Activated T-helper 1 cell treated with Interleukin-2 at 50 U/mL for 16 hours (primary cell): ENCODE results near the gene AMPD3.

Experiments used
- DNase-seq: peaks from one replicate; pipeline ENCODE4 v3.0.0-alpha.2; 2020; ENCODE audit warnings: low read depth

Gene AMPD3

DNA sequence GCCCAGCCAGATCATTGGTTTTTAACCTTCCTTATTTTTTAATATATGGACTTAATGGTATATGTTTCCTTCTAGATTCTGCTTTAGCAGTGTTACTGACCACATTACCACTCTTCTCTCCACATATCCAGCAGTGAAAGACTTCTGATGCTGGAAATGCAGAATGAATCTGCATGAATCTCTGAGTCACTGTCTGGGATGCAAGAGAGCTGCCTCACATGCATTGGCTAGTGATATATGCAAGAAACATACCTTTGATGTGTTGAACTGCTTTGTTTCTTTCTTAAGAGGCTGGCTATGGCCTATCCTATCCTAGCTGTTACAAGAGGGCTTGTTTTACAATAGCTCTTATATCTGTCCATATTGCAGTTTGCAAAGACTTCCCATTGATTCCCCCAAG, 16.6 kb upstream of the AMPD3 start:
- no peak for DNase-seq

DNA sequence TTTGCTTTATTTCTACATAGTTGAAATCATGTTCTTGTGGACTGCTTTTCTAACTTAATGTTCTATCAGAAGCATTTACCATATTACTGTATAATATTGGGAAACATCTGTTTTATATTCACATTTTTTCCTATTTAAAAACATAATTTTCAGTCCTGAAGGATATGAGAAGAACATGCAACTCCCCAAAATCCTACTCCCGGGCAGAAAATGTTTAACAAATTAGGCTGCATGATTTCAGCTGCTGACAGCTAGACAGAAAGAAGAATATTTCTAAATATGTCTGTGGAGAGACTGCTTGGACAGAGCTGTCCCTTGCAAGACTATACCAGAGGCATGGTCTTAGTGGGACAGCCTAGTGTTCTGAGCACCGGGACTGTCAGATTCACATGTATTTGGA, 15.7 kb upstream of the AMPD3 start:
- DNase-seq, result no peak

DNA sequence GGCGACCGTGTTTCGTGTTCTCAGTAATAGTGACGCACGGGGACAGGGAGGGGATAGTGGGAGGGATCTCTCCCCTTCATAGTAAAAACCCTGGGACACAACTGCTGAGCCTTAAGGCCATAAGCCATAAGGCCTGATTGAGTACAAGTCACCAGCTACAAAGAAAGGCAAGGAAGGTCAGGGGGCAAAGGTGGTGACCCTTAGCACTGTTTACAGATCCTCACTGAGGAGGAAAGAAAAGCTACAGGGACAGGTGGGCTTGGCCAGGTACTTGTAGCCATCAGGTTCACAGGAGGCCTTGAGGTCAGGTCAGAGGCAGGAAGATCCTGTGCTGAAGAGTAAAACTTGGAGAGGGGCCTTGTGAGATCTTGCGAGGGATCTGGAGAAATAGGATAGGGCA, 15.1 kb upstream of the AMPD3 start:
- no peak for DNase-seq

DNA sequence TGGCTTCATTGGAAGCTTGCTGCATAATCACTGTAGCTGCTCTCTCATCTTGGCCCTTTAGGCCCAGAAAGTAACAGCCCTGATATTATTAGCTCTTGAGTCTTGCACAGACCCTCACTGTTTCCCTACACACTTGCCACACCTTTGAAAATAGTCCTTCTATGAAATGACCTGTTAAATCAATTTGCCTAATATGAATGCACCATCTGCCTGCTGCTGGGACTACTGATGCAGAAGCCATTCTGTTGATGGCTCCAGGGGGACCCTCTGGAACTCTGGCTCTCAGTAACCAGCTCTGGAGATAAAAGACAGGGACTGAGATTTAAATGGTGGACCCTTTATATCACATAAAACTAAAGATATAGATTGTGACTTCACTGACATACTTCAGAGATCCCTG, 14.7 kb upstream of the AMPD3 start:
- no peak for DNase-seq

DNA sequence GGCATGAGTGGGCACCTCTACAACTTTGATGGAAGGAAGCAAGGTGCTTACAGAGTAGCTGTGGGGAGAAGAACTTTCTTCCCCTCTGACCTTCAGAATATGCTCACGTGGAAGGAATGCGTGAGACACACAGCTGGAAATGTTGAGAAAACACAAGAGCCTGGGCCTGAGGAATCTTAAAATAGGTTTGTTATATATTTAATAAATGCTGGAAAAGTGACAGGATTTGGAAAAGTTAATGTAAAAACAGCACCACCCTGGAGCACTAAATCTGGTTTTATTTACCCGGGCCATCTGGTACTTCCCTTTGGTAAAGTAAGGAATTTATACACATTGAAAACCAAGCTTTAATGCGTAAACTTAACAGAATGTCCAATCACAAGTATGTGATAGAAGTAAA, 14.0 kb upstream of the AMPD3 start:
- no peak for DNase-seq

DNA sequence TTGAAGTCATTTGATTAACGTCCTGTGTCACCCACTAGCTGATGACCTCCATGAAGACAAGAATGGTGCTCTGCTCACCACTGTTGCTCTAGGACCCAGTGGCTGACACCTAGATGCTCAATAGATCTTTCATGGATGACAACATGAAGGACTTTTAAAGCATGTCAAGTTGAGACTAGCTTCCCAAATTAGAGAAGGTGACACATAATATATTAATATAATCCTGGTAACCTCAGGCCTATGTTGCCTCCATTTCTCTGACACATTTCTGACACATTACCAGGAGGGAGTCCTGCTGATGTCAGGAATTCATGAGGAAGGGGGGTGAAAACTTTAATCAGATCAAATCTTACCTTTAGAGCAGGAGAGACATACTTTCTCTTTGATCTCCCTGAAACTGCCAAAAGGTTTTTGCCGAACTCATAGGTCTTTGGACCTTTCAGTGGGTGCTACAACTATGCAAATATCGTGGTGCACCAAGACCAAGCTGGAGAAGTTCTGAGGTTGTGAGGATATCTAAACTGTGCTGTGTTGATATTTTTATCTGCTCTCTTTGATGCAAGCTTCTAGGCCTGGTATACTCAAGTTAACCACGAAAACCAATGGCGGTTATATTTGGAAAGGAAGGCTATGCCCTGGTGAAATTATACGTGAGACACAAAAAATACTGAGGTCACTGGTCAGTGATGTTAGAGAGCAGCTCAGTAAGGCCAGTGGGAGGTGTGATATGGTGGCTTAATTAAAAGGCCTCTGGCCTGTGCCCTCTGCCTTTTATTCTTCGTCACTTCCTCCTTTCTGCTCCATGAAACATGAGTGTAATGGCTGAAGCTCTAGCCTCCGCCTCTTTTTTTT, 13.2 kb upstream of the AMPD3 start:
- no peak for DNase-seq

DNA sequence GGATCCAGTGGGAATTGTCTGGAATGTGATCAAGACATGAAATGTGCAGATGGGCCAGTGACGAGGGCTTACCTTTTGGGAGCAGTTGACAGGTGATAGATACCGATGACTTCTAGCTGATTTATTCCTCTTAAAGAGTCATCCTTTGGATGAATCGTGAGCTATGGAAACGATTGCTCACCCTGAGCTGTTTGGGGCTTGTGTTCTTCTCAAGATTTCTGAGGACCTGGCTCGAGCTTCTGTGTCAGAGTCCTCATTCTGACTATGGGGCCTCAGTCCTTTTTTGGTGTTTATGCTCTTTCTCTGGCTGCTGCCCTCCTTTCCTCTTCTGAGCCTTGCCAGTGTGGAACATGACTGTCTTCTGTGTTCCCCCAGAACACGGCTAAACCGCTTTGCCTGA, 11.9 kb upstream of the AMPD3 start:
- DNase-seq, result no peak

DNA sequence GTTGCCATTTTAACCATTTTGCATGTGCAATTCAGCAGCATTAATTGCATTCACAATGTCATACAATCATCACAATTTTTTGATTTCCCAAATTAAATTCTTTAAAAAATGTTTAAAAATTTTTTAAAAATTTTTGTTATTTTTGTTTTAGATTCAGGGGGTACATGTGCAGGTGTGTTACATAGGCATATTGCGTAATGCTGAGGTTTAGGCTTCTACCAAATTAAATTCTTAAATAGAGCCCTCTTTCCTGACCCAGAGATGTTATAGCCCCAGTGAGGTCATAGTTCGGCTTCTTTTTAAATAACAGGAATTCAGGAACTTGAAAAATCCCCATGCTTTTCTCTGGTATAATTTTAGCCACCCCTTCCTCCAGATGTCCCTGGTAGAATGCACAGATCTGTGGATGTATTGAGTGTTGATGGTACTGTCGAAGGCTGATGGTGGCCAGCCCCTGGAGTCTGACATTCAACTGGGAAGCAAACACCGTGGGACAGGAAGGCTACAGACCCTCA, 11.3 kb upstream of the AMPD3 start:
- DNase-seq, result no peak

DNA sequence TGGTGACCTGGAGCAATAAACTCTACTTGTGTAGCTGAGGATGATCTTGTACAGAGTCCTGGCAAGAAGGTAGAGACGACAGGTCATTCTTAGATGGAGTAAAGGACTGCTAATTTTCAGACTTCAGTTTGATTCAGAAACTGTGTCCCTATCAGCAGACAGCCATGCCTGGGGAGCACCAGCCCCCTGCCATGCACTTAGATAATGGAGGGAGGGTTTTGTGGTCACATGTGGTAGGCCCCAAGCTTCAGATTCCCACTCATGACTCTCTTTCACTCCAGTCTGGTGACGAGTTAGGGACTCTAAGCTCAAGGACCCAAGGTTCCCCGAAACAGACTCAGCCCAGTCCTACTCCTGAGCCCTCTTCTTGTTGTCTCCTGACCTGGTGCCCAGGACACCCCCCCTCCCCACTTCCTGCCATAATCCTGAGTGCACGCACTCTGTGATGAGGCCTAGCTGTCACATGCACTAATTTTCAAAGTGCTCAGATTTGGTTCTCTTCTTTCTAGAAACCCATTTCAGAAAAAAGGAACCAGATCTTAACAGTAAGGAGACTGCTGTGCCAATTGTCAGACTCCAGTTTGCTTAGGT, 10.2 kb upstream of the AMPD3 start:
- DNase-seq, result no peak

DNA sequence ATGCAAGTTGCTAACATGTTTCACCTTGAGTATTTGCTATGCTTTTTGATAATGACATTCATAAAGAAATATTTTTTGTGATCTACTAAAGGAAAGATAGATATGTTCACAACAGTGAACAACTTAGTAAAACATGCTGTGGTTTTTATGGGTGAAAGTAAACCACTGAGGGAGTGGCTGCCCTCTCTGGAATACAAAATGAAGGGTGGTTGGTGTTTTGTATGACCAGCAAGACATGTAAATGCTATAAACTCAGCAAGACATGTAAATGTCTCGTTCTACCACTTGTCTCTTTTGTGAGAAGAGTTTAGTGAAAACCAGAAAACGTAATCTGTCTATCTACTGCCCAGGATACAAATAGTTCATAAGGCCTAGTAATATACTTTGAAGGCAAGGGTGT, 7.6 kb upstream of the AMPD3 start:
- no peak for DNase-seq

DNA sequence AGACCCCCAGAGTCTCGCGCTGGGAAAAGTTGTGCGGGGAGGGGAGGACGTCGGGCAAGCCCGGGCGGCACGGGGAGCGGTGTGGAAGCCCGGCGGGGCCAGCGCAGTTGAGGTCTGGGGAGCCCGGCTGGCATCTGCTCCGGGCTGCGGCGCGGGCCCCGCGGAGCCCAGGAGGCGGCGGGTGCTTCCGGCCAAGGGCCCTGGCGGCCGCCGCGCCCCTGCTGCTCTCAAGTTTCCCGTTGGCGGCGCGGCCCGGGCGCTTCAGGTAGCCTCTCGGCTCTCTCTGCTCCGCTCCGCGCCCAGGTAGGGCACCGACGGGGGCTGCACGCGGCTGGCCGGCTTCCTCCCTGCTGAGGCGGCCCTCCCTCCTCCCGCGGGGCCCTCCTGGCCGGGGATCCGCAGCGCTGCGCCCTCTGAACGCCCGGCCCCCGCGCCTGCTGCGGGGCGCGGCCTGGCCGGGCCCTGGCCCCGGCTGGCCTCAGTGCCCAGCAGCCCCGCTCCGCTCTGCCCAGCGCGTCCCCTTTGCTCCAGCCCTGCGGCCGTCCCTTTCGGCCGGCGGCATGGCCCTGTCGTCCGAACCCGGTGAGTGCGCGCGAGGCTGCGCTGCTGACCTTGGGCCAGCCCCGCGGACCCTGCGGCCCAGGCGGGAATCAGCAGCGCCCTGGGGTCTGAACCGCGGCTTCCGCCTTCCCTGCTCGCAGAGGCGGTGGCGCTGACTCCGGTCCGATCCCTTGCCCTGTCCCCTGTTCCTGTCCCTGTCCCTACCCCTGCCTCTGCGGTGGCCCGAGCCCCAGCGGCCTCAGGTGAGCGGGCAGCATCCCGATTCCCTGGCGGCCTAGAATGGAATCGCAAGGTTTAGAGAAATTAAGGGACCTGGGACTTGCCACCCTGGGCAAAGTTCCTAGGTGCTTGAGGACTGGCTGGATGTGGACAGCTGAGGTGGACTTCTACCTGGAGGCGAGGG, 4.3 kb upstream of the AMPD3 start:
- DNase-seq, result peak; percentile 41

DNA sequence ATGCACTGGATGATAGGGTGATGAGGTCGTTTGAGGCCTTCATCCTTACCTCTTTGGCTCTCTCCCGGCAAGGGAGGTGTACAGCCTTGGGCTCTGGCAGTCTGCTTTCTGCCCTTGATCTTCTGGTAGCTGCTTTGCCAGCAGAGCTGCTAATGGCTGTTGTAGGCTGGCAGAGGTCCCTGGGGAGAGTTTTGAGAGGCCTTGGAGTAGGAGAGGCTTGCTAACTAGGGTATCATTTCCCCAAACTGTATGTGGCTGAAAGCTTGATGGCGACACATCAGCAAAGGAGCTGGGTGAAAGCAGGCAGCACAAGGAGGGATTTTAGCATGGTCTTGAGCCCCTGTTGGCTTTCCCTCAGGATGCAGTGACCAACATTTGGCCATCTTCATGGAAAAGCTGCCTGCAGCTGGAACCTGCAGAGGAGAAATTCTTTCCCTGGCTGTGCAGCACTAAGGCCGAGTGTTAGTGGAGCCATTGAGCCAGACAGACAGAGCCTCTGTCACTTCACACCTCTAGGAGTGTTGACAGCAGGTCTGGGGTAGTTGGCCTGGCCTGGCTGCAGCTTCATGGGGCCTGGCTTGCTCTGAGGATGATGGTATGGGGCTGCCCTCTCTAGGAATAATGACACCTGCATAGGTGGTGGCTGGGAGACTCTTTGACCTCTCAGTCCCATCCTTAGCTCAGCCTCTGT, 3.5 kb upstream of the AMPD3 start:
- no peak for DNase-seq

DNA sequence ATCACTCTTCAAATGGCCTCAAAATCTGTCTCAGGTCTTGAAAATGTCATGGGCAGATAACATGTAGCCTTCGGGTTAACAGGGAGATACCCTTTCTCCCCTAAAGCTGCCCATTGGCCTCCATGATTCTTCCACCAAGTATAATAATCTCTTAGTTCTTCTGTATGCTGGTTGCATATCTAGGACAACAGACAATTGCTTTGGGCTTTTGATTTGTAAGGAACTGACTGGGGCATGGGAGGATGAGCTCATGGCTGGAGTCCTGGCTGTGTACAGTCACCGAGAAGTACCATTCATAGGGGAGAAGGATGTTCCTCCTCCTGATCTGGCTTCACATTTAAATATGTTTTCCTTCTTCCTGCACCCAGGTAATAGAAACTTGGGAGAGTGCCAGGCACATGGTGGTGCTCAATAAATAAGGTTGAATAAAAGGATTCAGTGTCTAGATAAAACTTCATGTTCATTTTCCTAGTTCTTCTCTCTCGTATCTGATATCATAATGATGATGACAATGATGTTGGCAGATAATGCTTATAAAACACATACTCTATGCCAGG, 2.8 kb upstream of the AMPD3 start:
- DNase-seq, result no peak

DNA sequence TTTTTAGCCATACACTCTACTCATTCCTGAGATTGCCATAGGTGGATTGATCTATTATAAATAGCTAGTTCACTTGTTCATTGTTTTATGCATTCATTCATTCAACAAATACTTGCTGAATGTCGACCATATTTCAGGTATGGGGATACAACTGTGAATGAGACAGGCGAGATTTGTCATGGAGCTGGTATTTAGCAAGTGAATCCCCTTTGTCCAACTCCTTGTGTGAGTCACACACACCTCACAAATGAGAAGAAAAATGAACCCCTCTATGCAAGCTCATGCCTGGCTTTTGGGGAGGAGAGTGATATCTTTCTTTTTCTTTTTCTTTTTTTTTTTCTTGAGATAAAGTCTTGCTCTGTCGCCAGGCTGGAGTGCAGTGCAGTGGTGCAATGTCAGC, 1.8 kb upstream of the AMPD3 start:
- no peak for DNase-seq

DNA sequence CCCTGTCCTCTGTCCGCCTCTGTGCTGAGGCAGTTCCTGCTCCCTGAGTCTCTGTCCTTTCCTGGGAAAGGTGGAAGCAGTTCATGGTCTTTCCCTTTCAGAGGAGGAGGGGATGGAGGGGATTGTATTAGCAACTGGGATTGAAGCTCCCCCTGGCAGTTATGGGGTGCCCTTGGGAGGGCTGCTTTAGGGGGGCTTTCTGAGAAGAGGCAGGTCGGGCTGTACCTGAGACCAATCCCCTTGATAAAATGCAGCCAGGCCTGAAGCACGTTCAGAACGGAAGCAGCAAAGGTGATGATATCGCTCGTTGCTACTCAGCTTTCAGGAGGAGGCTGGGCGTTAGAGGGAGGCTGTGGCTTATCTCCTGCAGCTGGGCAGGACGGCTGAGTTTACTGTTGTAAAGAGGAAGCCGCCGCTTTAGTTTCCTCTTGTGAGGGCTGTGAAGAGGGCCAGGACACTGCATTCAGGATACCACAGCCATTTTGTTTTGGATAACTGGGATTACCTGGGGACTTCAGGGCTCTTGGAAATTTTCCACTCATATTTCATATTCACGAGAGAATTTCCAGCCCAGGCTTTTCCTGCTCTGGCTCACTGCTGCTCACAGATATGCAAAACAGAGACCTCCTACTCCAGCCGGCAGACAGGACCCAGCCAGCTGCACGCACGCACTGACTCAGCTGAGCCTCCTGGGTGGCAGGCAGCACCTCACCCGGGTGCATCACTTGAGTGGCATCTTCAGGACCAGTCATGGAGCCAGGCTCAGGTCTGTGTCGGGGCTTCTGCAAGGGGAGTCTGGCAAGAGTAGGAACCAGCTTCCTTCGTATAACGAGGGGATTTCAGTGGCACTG, 798 bp downstream of the AMPD3 start:
- peak; percentile 57 for DNase-seq

DNA sequence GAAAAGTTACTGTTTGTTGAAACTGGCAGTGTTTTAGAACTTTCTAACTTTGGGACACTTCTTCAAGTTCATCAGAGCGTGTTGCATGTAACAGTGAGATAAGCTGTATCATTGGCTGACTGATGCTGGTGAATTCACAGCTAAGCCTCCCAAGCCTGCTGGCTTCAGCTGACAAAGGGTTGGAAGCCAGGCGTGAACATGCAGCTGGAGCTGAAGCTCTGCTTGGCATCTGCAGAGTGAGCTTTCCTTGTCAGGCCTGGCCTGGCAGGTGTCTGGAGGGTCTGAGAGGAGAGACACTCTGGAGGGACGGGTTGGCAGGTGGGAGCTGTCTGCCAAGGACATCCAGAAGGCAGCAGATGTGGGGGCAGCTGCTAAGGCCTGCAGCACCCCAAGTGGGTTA, 1.5 kb downstream of the AMPD3 start:
- no peak for DNase-seq

DNA sequence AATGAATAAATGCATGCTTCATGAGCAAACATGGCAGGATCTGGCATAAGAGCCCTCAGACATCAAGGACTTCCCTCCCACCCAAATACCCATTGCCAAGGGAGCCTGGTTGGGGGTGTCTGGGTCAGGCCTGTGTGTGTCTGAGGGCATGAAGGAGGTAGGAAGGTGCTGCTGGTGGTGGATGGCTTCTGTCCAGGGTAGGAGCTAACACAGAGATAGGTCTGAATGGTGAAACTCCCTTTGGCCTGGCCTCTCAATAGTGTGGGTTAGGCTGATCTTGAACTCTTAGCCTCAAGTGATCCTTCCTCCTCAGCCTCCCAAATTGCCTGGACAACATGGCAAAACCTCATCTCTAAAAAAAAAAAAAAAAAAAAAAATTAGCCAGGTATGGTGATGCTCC, 2.8 kb downstream of the AMPD3 start:
- DNase-seq, result no peak

DNA sequence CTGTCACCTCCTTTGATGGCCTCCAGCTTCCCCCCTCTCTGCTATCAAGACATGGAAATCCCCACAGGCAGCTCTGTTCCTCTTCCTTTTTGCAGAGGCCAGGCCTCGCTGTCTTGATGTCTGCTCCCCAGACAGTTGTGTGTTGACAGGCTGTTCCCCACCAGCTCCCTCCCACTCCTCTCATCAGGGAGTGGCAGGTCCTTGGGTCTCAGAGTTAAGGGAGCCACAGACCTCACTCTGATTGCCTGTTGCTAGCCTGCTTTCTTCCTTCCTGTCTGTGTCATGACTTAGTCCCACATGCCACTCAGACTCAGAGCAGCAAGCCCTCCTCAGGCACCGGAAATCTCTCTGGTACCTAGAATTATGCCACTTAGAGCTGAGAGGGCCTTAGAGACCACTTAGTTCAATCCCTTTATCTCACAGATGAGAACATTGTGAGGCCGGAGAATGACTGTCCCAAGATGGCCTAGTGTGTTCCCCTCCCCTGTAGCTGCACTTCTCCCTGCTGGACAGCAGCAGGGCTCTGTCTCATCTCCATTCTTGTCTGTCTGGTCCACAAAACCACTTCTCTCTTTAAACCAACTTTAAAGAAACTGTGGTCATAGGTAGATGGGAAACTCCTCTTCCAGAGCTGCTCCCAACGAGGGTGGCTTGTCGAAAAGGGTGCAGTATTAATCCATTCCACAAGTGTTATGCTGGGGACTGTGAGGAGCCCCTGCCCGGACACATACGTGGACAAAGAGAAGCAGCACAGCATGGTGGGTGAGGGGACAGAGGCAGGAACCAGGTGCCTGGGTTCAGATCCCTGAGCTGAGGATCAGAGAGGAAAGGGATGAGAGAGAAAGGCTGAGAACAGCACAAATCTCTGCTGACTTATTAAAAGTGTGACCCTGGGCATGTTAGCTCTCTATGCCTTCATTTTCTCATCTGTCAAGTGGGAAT, 4.2 kb downstream of the AMPD3 start:
- DNase-seq, result peak; percentile 36

DNA sequence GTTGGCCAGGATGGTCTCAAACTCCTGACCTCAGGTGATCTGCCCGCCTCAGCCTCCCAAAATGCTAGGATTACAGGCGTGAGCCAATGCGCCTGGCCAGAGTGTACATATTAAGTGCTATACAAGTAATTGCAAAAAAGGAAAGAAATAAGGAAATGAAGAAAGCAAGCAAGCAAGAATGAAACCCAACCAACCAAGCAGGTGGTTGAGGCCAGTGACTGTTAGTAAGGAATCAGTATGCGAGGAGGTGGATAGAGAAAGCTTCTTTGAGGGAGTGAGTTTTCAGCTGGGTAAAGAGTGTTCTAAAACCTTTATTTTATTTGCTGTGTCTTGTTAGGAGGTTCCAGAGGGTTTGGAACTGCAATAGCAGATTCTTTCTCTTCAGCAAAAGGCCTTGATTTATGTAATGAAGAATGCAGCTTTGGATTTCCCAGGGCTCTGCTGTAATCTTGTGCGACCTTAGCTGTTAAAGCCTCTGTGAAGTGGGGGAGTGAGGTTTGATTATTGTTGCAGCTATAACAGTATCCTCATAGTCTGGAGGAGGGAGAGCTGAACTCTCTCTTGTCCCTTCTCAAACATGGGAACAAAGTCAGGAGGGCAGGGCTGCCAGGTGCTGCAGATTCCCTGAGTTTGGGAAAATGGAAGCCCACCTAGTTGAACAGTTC, 5.7 kb downstream of the AMPD3 start:
- no peak for DNase-seq
